Measurements from ENCODE around the gene MRPS9. TPM values are rescaled to one million over a fixed set of nuclear protein-coding genes. Genes with fewer than 3 reads are reported as not detected.

MRPS9 gene
- total RNA-seq, 1 donor from 2014 or later, result 16.8 TPM

DNA sequence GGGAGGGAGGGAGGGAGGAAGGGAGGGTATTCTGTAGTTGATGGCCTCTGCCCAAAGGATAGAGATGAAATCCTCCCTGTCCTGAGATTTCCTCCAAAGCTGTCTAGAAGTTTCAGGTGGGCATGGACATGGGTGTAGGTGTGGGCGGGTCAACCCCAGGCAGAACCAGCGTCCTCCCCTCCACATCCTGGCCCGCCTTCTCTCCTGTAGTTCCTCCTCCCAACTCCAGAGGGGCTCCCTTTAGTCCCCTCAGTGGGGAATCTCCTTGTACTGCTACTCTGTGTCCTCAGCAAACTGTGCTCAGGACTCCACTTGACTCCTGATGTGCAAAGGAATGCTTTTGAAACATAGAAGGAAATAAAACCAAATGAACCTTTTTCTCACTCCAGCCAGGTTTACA, 88.1 kb downstream of the MRPS9 start:
- DNase-seq (ENCODE audit: low spot score), result no peak
- H3K36me3 Mint-ChIP-seq (ENCODE audit: low read depth), result no peaks in the 10 kb centered on the region
- no peak overlapping the region for H3K27ac Mint-ChIP-seq (ENCODE audit: unreplicated experiment)
- no peak overlapping the region for H3K4me3 Mint-ChIP-seq (ENCODE audit: unreplicated experiment)
- TF ChIP-seq, protein P1, sequence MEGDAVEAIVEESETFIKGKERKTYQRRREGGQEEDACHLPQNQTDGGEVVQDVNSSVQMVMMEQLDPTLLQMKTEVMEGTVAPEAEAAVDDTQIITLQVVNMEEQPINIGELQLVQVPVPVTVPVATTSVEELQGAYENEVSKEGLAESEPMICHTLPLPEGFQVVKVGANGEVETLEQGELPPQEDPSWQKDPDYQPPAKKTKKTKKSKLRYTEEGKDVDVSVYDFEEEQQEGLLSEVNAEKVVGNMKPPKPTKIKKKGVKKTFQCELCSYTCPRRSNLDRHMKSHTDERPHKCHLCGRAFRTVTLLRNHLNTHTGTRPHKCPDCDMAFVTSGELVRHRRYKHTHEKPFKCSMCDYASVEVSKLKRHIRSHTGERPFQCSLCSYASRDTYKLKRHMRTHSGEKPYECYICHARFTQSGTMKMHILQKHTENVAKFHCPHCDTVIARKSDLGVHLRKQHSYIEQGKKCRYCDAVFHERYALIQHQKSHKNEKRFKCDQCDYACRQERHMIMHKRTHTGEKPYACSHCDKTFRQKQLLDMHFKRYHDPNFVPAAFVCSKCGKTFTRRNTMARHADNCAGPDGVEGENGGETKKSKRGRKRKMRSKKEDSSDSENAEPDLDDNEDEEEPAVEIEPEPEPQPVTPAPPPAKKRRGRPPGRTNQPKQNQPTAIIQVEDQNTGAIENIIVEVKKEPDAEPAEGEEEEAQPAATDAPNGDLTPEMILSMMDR (IDR thresholded peaks at IDR 0.05), result no peak
- no peaks in the 10 kb centered on the region for H3K4me1 Mint-ChIP-seq (ENCODE audit: low read depth)
- H3K9me3 Mint-ChIP-seq (ENCODE audit: low read depth), result no peaks in the 10 kb centered on the region
- peaks cover 16% of the 10 kb centered on the region for H3K27me3 Mint-ChIP-seq (ENCODE audit: low read depth)

DNA sequence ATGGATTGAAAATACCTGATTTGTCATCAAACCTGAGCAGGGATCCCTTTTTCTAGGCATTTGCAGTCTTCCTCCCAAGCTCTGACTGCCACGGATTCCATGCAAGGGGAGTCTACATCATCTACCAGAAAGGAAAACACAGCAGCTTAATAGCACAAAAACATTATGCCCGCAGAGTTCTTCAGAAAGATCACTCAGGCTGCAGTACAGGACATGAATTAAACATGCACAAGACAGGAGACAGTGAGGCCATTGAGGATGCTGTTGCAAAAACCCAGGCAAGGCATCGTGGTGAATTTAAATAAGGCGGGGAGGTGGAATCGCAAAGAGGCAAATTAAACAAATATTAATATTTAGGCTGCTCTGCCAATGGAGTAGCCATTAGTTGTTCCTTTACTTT, 88.5 kb downstream of the MRPS9 start:
- Mint-ChIP-seq H3K9me3 (ENCODE audit: low read depth) (no peaks in the 10 kb centered on the region), H3K27me3 (ENCODE audit: low read depth) (peaks cover 16% of the 10 kb centered on the region), H3K36me3 (ENCODE audit: low read depth) (no peaks in the 10 kb centered on the region), H3K27ac (ENCODE audit: unreplicated experiment) (no peak overlapping the region), H3K4me1 (ENCODE audit: low read depth) (no peaks in the 10 kb centered on the region), H3K4me3 (ENCODE audit: unreplicated experiment) (no peak overlapping the region)
- TF ChIP-seq, protein P1 (IDR thresholded peaks at IDR 0.05), result no peak
- DNase-seq (ENCODE audit: low spot score), result no peak

DNA sequence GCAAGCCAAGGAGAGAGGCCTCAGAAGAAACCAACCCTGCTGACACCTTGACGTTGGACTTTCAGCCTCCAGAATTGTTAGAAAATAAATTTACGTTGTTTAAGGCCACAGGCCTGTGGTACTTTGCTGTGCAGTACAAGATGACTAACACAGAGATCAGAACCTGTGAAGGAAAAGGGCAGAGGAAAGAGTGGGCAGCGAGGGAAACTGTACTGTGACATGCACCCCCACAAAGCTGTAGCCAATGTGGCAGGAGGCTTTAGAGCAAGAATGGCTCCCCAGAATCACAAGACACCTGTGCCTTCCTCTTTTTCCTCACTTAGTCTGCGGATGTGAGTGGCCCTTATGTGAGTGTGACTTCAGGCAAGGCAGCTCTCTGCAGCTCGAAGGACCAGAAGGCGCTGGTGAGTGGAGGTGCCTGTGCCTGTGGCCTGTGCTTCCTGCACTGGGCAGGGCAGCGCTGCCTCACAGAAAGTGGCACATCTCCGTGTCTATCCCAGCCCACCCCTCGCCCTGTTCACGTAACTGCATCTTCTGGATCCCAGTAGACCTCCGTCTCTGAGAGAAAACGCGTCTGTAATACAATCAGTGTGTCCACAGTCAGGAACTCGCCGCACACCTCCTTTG, 89.5 kb downstream of the MRPS9 start:
- H3K4me3 Mint-ChIP-seq (ENCODE audit: unreplicated experiment), result no peak overlapping the region
- DNase-seq (ENCODE audit: low spot score), result no peak
- no peaks in the 10 kb centered on the region for H3K9me3 Mint-ChIP-seq (ENCODE audit: low read depth)
- no peaks in the 10 kb centered on the region for H3K36me3 Mint-ChIP-seq (ENCODE audit: low read depth)
- no peak overlapping the region for H3K27ac Mint-ChIP-seq (ENCODE audit: unreplicated experiment)
- H3K27me3 Mint-ChIP-seq (ENCODE audit: low read depth), result peaks cover 16% of the 10 kb centered on the region
- no peaks in the 10 kb centered on the region for H3K4me1 Mint-ChIP-seq (ENCODE audit: low read depth)
- TF ChIP-seq, protein P1 (IDR thresholded peaks at IDR 0.05), result no peak

DNA sequence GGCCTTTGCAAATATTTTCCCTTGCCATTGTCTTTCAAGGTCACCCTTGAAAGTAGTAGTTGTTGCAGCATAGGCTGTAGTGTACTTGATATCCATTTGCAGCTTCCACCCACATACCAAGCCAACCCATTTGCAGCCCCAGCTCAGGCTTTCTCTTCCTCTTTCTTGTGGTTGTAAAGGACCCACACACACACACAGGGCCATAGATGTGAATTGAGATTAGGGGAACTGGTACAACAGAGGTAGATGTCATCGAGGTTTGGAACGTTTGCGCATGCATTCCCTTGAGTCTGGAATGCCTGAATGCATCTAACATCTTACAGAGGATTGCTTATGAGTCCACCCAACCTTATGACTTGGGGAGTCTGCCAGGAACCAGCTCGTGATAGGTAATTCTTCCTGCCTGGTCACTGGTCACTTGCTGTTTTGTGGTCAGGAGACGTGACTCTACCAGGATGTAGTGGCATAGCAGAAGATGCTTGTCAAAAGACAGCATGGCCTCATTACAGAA, 91.9 kb downstream of the MRPS9 start:
- TF ChIP-seq, protein P1 (IDR thresholded peaks at IDR 0.05), result no peak
- H3K4me1 Mint-ChIP-seq (ENCODE audit: low read depth), result peaks cover 9% of the 10 kb centered on the region
- peaks cover 11% of the 10 kb centered on the region for H3K27me3 Mint-ChIP-seq (ENCODE audit: low read depth)
- DNase-seq (ENCODE audit: low spot score), result no peak
- H3K9me3 Mint-ChIP-seq (ENCODE audit: low read depth), result no peaks in the 10 kb centered on the region
- H3K27ac Mint-ChIP-seq (ENCODE audit: unreplicated experiment), result no peak overlapping the region
- H3K4me3 Mint-ChIP-seq (ENCODE audit: unreplicated experiment), result no peak overlapping the region
- no peaks in the 10 kb centered on the region for H3K36me3 Mint-ChIP-seq (ENCODE audit: low read depth)

DNA sequence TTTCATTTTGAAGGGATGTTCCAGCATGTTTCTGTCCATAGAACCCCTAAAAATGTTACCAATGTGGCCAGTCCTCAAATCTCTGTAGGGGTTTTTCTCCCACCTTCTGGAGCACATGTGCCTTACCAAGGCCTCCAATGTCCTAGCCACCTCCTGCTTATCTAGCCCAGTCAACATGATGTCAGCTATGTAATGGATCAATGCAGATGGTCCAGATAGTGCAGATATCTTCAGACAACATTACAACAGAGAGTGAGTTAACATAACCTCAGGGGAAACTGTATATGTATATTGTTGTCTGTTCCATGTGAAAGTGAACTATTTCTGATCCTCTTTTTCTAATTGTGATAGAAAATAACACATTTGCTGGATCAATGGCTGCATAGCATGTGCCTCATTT, 92.7 kb downstream of the MRPS9 start:
- no peak overlapping the region for H3K27ac Mint-ChIP-seq (ENCODE audit: unreplicated experiment)
- no peaks in the 10 kb centered on the region for H3K36me3 Mint-ChIP-seq (ENCODE audit: low read depth)
- no peak overlapping the region for H3K4me3 Mint-ChIP-seq (ENCODE audit: unreplicated experiment)
- TF ChIP-seq, protein P1 (IDR thresholded peaks at IDR 0.05), result no peak
- no peaks in the 10 kb centered on the region for H3K9me3 Mint-ChIP-seq (ENCODE audit: low read depth)
- H3K4me1 Mint-ChIP-seq (ENCODE audit: low read depth), result peaks cover 9% of the 10 kb centered on the region
- H3K27me3 Mint-ChIP-seq (ENCODE audit: low read depth), result peaks cover 8% of the 10 kb centered on the region
- no peak for DNase-seq (ENCODE audit: low spot score)

Data from chondrocyte (in vitro differentiated cells).